Endodermal cell (in vitro differentiated cells): ENCODE results near the gene SLC35B3. TPM values are rescaled to one million over a fixed set of nuclear protein-coding genes. Genes with fewer than 3 reads are reported as not detected.
"Not testable (repeated sequence)": the region's sequence is repeated elsewhere in the genome, so short reads cannot be mapped to it uniquely, and the experiment has no call there.

Source experiments
- DNase-seq: peaks from one replicate; pipeline ENCODE4 v3.0.0-alpha.2; 2017
- H3K27ac ChIP-seq: 2 replicates; pipeline ENCODE4 v1.5.1; 2013; ENCODE audit warnings: mild to moderate bottlenecking, low read depth, low read length, moderate library complexity
- H3K27me3 ChIP-seq: 2 replicates; pipeline ENCODE4 v1.6.1; 2013; ENCODE audit warnings: mild to moderate bottlenecking, low read length, moderate library complexity; ENCODE audit not compliant: insufficient read depth, control insufficient read depth, poor library complexity, severe bottlenecking
- H3K36me3 ChIP-seq: 2 replicates; pipeline ENCODE4 v1.7.0; 2013; ENCODE audit warnings: mild to moderate bottlenecking, low read length, moderate library complexity; ENCODE audit not compliant: control insufficient read depth, insufficient read depth
- H3K4me1 ChIP-seq: one replicate; pipeline ENCODE4 v1.7.0; 2013; ENCODE audit warnings: low read length; ENCODE audit not compliant: control insufficient read depth, insufficient read depth
- H3K4me3 ChIP-seq: 2 replicates; pipeline ENCODE4 v1.5.1; 2013; ENCODE audit warnings: mild to moderate bottlenecking, low read length, moderate library complexity
- H3K9ac ChIP-seq: 2 replicates; pipeline ENCODE4 v1.6.1; 2013; ENCODE audit warnings: mild to moderate bottlenecking, low read length, moderate library complexity; ENCODE audit not compliant: poor library complexity, severe bottlenecking; ENCODE audit errors: extremely low read depth
- H3K9me3 ChIP-seq: 2 replicates; pipeline ENCODE4 v1.6.1; 2013; ENCODE audit warnings: mild to moderate bottlenecking, low read length, moderate library complexity; ENCODE audit not compliant: control insufficient read depth
- H3K27ac Mint-ChIP-seq: 2 replicates; pipeline ENCODE4 v1.8.0; 2020; ENCODE audit warnings: mixed read lengths
- H3K27me3 Mint-ChIP-seq: 2 replicates; pipeline ENCODE4 v1.8.0; 2021; ENCODE audit warnings: mild to moderate bottlenecking, mixed read lengths; ENCODE audit not compliant: insufficient read depth
- H3K36me3 Mint-ChIP-seq: 2 replicates; pipeline ENCODE4 v1.8.0; 2020; ENCODE audit warnings: low read depth, mixed read lengths
- H3K4me1 Mint-ChIP-seq: 2 replicates; pipeline ENCODE4 v1.8.0; 2020; ENCODE audit warnings: mixed read lengths
- H3K4me3 Mint-ChIP-seq: 2 replicates; pipeline ENCODE4 v1.8.0; 2020; ENCODE audit warnings: mild to moderate bottlenecking, moderate library complexity, mixed read lengths
- H3K9me3 Mint-ChIP-seq: 2 replicates; pipeline ENCODE4 v1.8.0; 2020; ENCODE audit warnings: mild to moderate bottlenecking, mixed read lengths
- WGBS, 2 experiments: methylation state at CpG; one replicate each; pipeline versions ENCODE4 v1.1.5 to v1.1.7; 2013; ENCODE audit warnings: missing lambda C conversion rate in 2 of 2, mixed read lengths in 1 of 2; ENCODE audit not compliant: insufficient coverage in 1 of 2, insufficient read length in 1 of 2; 5-methylcytosine and 5-hydroxymethylcytosine counted together
- total RNA-seq, 2 donors: library from RNA; stranded (reverse); fragmentation: NEBNext Ultra II Directional in 1 of 2; extraction: Animal tissue kit (Norgen Biotek cat#: 25700) in 1 of 2; gene quantifications; 2 replicates in 1 of 2; 3 replicates in 1 of 2; pipeline ENCODE4 v1.2.1, GENCODE V29; 2021
- TF ChIP-seq, protein P1 (sequence below): fragments of 200-600 bp; sonication (generic); conservative IDR thresholded peaks from 2 replicates; pipeline ENCODE4 v1.5.0; 2021; ENCODE audit warnings: antibody characterized with exemption, mild to moderate bottlenecking

The SLC35B3 gene
- total RNA-seq, 2 donors from 2014 or later = 11.4 to 11.9 TPM

DNA sequence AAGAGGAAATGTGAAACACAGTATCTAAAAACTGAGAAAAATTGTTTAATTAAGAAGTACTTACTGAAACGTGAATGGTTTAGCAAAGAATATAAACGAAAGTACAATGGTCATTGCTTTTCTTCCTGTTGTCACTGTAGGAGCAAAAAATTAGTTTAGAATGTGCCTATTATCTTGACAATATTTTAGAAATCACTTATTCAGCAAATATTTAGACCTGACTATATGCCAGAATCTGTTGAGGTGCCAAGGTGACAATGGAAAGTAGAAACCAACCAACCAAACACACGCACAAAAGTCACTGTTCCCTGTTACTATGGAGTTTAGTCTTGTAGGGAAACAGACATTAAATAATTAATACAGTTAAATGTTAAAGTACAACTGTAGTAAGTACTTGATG lies 20.5 kb downstream of the SLC35B3 start:
- H3K9ac ChIP-seq = no peak overlapping the region
- no peak overlapping the region for H3K27ac ChIP-seq
- H3K36me3 ChIP-seq = peaks cover 55% of the 10 kb centered on the region
- no peak for DNase-seq
- Mint-ChIP-seq H3K4me1 (peaks cover 4% of the 10 kb centered on the region), H3K36me3 (peaks cover 47% of the 10 kb centered on the region), H3K27ac (no peak overlapping the region), H3K4me3 (no peak overlapping the region), H3K27me3 (no peaks in the 10 kb centered on the region), H3K9me3 (peaks cover 5% of the 10 kb centered on the region)
- 84 to 100% methylated on average over 1 to 3 of the region's 3 CpGs for WGBS, 2 experiments
- peaks cover 12% of the 10 kb centered on the region for H3K9me3 ChIP-seq
- TF ChIP-seq, protein P1, sequence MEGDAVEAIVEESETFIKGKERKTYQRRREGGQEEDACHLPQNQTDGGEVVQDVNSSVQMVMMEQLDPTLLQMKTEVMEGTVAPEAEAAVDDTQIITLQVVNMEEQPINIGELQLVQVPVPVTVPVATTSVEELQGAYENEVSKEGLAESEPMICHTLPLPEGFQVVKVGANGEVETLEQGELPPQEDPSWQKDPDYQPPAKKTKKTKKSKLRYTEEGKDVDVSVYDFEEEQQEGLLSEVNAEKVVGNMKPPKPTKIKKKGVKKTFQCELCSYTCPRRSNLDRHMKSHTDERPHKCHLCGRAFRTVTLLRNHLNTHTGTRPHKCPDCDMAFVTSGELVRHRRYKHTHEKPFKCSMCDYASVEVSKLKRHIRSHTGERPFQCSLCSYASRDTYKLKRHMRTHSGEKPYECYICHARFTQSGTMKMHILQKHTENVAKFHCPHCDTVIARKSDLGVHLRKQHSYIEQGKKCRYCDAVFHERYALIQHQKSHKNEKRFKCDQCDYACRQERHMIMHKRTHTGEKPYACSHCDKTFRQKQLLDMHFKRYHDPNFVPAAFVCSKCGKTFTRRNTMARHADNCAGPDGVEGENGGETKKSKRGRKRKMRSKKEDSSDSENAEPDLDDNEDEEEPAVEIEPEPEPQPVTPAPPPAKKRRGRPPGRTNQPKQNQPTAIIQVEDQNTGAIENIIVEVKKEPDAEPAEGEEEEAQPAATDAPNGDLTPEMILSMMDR = no peak
- H3K4me3 ChIP-seq = no peak overlapping the region
- H3K27me3 ChIP-seq = no peaks in the 10 kb centered on the region
- no peaks in the 10 kb centered on the region for H3K4me1 ChIP-seq

DNA sequence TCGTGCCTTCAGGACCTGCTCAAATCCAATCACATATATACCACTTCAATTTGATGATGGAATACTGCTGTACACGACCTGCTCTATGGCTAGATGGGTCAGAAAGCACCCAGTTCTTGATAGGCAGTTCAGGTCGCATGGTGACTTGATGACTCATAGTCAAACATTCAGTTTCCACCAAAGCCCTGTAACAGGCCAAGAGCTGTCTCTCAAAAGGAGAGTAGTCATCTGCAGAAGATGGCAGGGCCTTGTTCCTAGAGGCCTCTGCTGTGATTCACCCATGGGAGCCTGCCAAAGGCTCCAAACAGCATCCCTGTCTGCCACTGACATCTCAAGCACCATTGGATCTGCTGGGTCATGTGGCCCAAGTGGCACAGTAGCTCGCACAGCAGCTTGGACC lies 29.4 kb downstream of the SLC35B3 start:
- not testable (repeated sequence) for H3K9me3 ChIP-seq, H3K9ac ChIP-seq, H3K9me3 Mint-ChIP-seq, H3K27me3 ChIP-seq, H3K4me3 Mint-ChIP-seq, H3K4me1 Mint-ChIP-seq, H3K4me3 ChIP-seq, H3K36me3 ChIP-seq, H3K27ac ChIP-seq, H3K4me1 ChIP-seq, DNase-seq, H3K27ac Mint-ChIP-seq, H3K36me3 Mint-ChIP-seq, H3K27me3 Mint-ChIP-seq
- 74 to 91% methylated on average over 4 of the region's 4 CpGs for WGBS, 2 experiments

DNA sequence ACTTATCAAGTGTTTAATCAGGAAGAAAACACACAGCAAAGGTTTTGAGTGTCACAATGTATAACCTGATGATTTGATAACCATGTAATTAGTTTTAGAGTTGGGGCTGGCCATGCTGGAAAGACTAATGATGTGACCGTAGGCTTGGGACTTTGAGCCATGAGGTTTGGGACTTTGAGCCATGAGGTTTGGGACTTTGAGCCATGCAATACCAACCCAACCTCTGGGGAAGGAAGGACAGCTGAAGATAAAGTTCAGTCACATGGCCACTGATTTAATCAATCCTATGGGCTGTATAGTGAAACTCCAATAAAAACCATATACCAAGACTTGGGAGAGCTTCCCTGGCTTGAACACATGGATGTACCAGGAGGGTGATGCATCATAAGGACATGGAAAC lies 32.8 kb downstream of the SLC35B3 start:
- no peaks in the 10 kb centered on the region for H3K36me3 ChIP-seq
- H3K27me3 ChIP-seq = peaks cover 17% of the 10 kb centered on the region
- H3K27me3 Mint-ChIP-seq = no peaks in the 10 kb centered on the region
- H3K4me3 Mint-ChIP-seq = no peak overlapping the region
- H3K4me1 Mint-ChIP-seq = no peaks in the 10 kb centered on the region
- no peak overlapping the region for H3K4me3 ChIP-seq
- no peak for DNase-seq
- no peaks in the 10 kb centered on the region for H3K36me3 Mint-ChIP-seq
- no peaks in the 10 kb centered on the region for H3K9me3 ChIP-seq
- no peaks in the 10 kb centered on the region for H3K4me1 ChIP-seq
- TF ChIP-seq, protein P1 = no peak
- no peak overlapping the region for H3K9ac ChIP-seq
- H3K27ac Mint-ChIP-seq = no peak overlapping the region
- no peak overlapping the region for H3K27ac ChIP-seq
- WGBS, 2 experiments = 94% methylated on average over 1 of the region's 1 CpG; no CpG with 5 or more reads in 1 of the 2 experiments
- no peaks in the 10 kb centered on the region for H3K9me3 Mint-ChIP-seq

DNA sequence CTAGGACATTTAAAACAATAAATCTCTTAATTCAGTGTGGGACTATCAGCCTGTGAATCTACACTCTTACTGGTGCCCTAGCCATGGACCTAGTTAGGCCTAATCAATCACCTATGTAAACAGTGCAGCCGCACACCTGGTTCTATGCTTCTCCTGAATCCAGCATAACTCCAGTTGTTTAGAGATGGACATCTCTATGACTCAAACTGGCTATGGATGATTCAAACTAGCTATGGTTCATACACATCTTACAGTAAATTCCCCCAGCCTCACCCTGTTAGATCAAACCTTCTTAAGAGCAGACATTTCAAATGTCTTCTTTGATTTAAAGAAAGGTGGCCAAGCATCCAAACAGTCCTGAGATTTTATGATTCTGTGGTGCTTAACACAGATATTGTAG lies 34.7 kb downstream of the SLC35B3 start:
- Mint-ChIP-seq H3K36me3 (no peaks in the 10 kb centered on the region), H3K27ac (no peak overlapping the region), H3K27me3 (no peaks in the 10 kb centered on the region), H3K4me1 (no peaks in the 10 kb centered on the region), H3K4me3 (no peak overlapping the region), H3K9me3 (no peaks in the 10 kb centered on the region)
- Histone ChIP-seq H3K4me1 (no peaks in the 10 kb centered on the region), H3K4me3 (no peak overlapping the region), H3K9ac (no peak overlapping the region), H3K36me3 (no peaks in the 10 kb centered on the region), H3K27me3 (peaks cover 17% of the 10 kb centered on the region), H3K27ac (no peak overlapping the region), H3K9me3 (no peaks in the 10 kb centered on the region)
- TF ChIP-seq, protein P1 = no peak
- 83 to 91% methylated on average over 1 of the region's 1 CpG for WGBS, 2 experiments
- DNase-seq = no peak
